Muscle layer of duodenum (tissue), 2 donors: Measurements from ENCODE around the gene DLL3.

Experiments used
- H3K27ac ChIP-seq: one replicate; pipeline ENCODE4 v1.7.0; 2013; ENCODE audit warnings: mild to moderate bottlenecking, low read length
- H3K27me3 ChIP-seq: one replicate; pipeline ENCODE4 v1.7.0; 2013; ENCODE audit warnings: low read depth, mild to moderate bottlenecking, control low read depth, low read length
- H3K36me3 ChIP-seq, 2 donors: one replicate each; pipeline ENCODE4 v1.7.0; 2013; ENCODE audit warnings: low read length in 2 of 2, control low read depth in 1 of 2, mild to moderate bottlenecking in 1 of 2; ENCODE audit not compliant: insufficient read depth in 2 of 2, control insufficient read depth in 1 of 2
- H3K4me1 ChIP-seq, 2 donors: one replicate each; pipeline ENCODE4 v1.7.0; 2013; ENCODE audit warnings: low read length in 2 of 2, mild to moderate bottlenecking in 2 of 2, control low read depth in 1 of 2, moderate library complexity in 1 of 2; ENCODE audit not compliant: insufficient read depth in 2 of 2, control insufficient read depth in 1 of 2
- H3K4me3 ChIP-seq, 2 donors: one replicate each; pipeline ENCODE4 v1.7.0; 2013; ENCODE audit warnings: low read length in 2 of 2, low read depth in 1 of 2, mild to moderate bottlenecking in 1 of 2
- H3K9me3 ChIP-seq, 2 donors: one replicate each; pipeline ENCODE4 v1.7.0; 2013; ENCODE audit warnings: low read length in 2 of 2, control low read depth in 1 of 2, mild to moderate bottlenecking in 1 of 2; ENCODE audit not compliant: control insufficient read depth in 1 of 2
- donor health status: healthy.

DLL3 gene

GRCh38 chr19:39539518-39540332 is 41.0 kb downstream of the DLL3 start, which contains the start of gene EID2:
Gene EID2 (minus strand): TSS chr19:39540161. CDS start chr19:39540079, 82 bp downstream.
- Histone ChIP-seq H3K27me3 (no peaks in the 10 kb centered on the region), H3K9me3 (no peaks in the 10 kb centered on the region), H3K4me3 (peak within 1 kb of the TSS; percentile 71 to 74), H3K27ac (peak within 1 kb of the TSS; percentile 74), H3K36me3 (no peaks in the 10 kb centered on the region), H3K4me1 (peaks cover 4 to 14% of the 10 kb centered on the region in 2 donors)

GRCh38 chr19:39540333-39540673 is 41.6 kb downstream of the DLL3 start:
- no peaks in the 10 kb centered on the region for H3K9me3 ChIP-seq
- H3K4me1 ChIP-seq, result peaks cover 4 to 14% of the 10 kb centered on the region in 2 donors
- no peaks in the 10 kb centered on the region for H3K36me3 ChIP-seq
- peak overlapping the region; percentile 74 for H3K27ac ChIP-seq
- peak overlapping the region in 1 of 2 donors; percentile 71 for H3K4me3 ChIP-seq
- no peaks in the 10 kb centered on the region for H3K27me3 ChIP-seq

- Histone ChIP-seq H3K9me3 (no peaks in the 10 kb centered on the region), H3K4me3 (no peak overlapping the region), H3K36me3 (no peaks in the 10 kb centered on the region), H3K4me1 (peaks cover 4 to 14% of the 10 kb centered on the region in 2 donors), H3K27ac (no peak overlapping the region), H3K27me3 (no peaks in the 10 kb centered on the region)
These were observed 43.5 kb downstream of the DLL3 start for GRCh38 chr19:39542206-39542605.

GRCh38 chr19:39543477-39543857 is 44.7 kb downstream of the DLL3 start:
- H3K36me3 ChIP-seq, result no peaks in the 10 kb centered on the region
- H3K9me3 ChIP-seq, result no peaks in the 10 kb centered on the region
- no peaks in the 10 kb centered on the region for H3K27me3 ChIP-seq
- H3K27ac ChIP-seq, result no peak overlapping the region
- H3K4me1 ChIP-seq, result peaks cover 4 to 10% of the 10 kb centered on the region in 2 donors
- no peak overlapping the region for H3K4me3 ChIP-seq

DNA sequence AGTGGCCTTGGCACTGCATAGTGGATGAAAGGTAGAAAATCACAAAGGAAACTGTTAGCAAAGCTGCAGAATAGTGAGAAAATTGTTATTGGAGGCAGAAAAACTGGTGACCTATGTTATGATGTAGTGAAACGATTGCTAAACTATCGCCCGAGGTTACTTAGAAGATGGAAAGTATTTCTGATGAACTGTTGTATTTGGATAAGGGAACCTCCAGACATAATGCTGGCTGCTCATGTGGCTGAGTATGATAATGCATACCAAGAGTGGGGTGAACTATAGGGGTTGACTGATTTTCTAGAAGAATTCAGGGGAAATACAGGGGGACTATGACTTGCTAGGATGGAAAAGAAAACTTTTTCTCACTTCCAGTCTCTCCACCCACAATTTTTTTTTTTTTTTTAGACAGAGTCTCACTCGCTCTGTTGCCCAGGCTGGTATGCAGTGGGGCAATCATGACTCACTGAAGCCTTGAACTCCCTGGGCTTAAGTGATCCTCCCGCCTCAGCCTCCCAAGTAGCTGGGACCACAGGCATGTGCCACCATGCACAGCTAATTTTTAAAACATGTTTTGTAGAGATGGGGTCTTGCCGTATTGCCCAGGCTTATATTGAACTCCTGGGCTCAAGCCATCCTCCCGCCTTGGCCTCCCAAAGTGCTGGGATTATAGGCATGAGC is 45.6 kb downstream of the DLL3 start:
- no peak overlapping the region for H3K27ac ChIP-seq
- H3K27me3 ChIP-seq, result no peaks in the 10 kb centered on the region
- no peaks in the 10 kb centered on the region for H3K9me3 ChIP-seq
- H3K36me3 ChIP-seq, result no peaks in the 10 kb centered on the region
- no peak overlapping the region for H3K4me3 ChIP-seq
- H3K4me1 ChIP-seq, result peaks cover 0 to 1% of the 10 kb centered on the region in 2 donors

DNA sequence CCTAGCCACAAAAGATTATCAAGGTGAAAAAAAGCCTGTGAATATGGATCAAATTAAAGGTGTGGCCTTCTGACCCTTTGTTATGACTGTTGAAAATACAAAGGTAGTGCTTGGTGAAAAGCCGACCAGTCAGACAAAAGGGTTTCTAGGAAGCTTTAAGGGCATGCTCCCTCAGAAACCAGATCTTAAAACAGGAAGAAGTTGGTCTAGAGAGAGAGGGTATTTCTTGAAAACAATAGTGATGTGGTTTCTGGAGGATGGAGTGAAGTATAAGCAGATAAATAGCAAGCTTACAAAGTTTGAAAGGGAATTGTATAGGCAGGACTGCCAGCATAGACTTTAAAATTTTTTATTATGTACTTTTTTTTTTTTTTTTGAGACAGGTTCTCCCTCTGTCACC is 46.2 kb downstream of the DLL3 start:
- Histone ChIP-seq H3K4me1 (no peaks in the 10 kb centered on the region), H3K27me3 (no peaks in the 10 kb centered on the region), H3K27ac (no peak overlapping the region), H3K4me3 (no peak overlapping the region), H3K36me3 (no peaks in the 10 kb centered on the region), H3K9me3 (no peaks in the 10 kb centered on the region)

DNA sequence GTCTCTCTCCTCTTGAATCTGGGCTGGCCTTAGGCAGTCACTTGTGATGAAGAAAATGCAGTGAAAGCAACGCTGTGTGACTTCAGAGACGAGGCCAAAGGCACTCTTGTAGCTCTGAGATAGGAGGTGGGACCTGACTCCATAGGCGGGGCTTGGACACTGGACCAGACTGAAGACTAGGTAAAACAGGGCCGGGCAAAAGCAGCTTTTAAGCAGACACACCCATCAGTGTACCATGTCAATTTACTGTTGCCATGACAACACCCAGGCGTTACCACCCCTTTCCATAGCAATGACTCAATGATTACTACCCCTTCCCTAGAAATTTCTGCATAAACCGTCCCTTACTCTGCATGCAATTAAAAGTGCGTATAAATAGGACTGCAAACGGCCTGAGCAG is 47.9 kb downstream of the DLL3 start:
- no peaks in the 10 kb centered on the region for H3K9me3 ChIP-seq

DNA sequence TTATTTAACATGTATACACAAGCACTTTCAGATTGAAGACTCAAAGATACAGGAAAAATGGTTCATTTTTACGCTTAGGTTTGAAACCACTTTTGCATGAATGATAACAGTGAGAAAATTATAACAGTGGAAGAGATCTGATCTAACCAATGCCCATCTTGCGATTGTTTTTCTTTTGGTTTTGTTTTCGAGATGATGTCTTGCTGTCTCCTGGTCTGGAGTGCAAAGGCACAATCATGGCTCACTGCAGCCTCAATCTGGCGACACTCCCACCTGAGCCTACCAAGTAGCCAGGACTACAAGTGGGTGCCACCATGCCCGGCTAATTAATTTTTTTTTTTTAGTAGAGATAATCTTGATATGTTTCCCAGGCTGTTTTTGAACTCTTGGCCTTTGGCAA is 51.5 kb downstream of the DLL3 start:
- Histone ChIP-seq H3K4me3 (no peak overlapping the region), H3K36me3 (no peaks in the 10 kb centered on the region), H3K27ac (no peak overlapping the region), H3K27me3 (no peaks in the 10 kb centered on the region), H3K9me3 (no peaks in the 10 kb centered on the region), H3K4me1 (peaks cover 0 to 3% of the 10 kb centered on the region in 2 donors)

More for the DNA sequence above, 47.9 kb downstream of the DLL3 start:
- Histone ChIP-seq H3K27me3 (no peaks in the 10 kb centered on the region), H3K27ac (no peak overlapping the region), H3K4me1 (peaks cover 0 to 2% of the 10 kb centered on the region in 2 donors), H3K4me3 (no peak overlapping the region), H3K36me3 (no peaks in the 10 kb centered on the region)

GRCh38 chr19:39553082-39553652 is 54.4 kb downstream of the DLL3 start:
- no peak overlapping the region for H3K4me3 ChIP-seq
- no peaks in the 10 kb centered on the region for H3K27me3 ChIP-seq
- H3K27ac ChIP-seq, result no peak overlapping the region
- H3K36me3 ChIP-seq, result no peaks in the 10 kb centered on the region
- H3K9me3 ChIP-seq, result no peaks in the 10 kb centered on the region
- peaks cover 0 to 3% of the 10 kb centered on the region in 2 donors for H3K4me1 ChIP-seq

GRCh38 chr19:39554701-39555311 is 56.1 kb downstream of the DLL3 start:
- Histone ChIP-seq H3K27ac (no peak overlapping the region), H3K9me3 (no peaks in the 10 kb centered on the region), H3K36me3 (no peaks in the 10 kb centered on the region), H3K4me1 (peaks cover 0 to 3% of the 10 kb centered on the region in 2 donors), H3K4me3 (no peak overlapping the region), H3K27me3 (no peaks in the 10 kb centered on the region)

DNA sequence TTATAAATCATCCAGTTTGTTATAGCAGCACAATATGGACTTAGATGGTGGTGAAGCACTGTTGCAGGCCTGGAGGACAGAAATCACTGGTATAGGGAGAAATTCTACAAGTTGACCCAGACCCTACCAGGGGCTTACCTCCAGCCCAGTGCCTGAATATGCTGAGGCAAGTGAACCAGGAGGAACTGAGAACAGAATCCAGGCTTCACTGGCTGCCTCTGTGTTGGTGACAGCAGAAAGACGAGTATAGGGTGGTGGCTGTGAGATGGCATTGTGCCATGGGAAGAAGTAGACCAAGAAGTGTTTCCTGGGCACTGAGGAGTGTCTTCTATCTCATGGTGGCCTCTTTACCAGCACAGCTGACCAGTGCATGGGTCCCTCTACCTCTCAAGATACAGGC is 57.1 kb downstream of the DLL3 start:
- no peak overlapping the region for H3K27ac ChIP-seq
- H3K4me3 ChIP-seq, result no peak overlapping the region
- peaks cover 0 to 3% of the 10 kb centered on the region in 2 donors for H3K4me1 ChIP-seq

More for the DNA sequence above, 57.1 kb downstream of the DLL3 start:
- Histone ChIP-seq H3K27me3 (no peaks in the 10 kb centered on the region), H3K36me3 (no peaks in the 10 kb centered on the region), H3K9me3 (no peaks in the 10 kb centered on the region)
